IPS-18a (cell line): ENCODE data around the gene KCNK1.
"Not testable (repeated sequence)": the region's sequence is repeated elsewhere in the genome, so short reads cannot be mapped to it uniquely, and the experiment has no call there.

Source experiments
- H3K27ac ChIP-seq: one replicate; pipeline ENCODE4 v1.5.1; 2013; ENCODE audit warnings: low read length
- H3K27me3 ChIP-seq: one replicate; pipeline ENCODE4 v1.6.1; 2013; ENCODE audit warnings: mild to moderate bottlenecking, low read length; ENCODE audit not compliant: control insufficient read depth, insufficient read depth
- H3K36me3 ChIP-seq: one replicate; pipeline ENCODE4 v1.6.1; 2013; ENCODE audit warnings: low read depth, low read length; ENCODE audit not compliant: control insufficient read depth
- H3K4me1 ChIP-seq: one replicate; pipeline ENCODE4 v1.6.1; 2013; ENCODE audit warnings: low read depth, low read length; ENCODE audit not compliant: control insufficient read depth
- H3K4me3 ChIP-seq: one replicate; pipeline ENCODE4 v1.5.1; 2013; ENCODE audit warnings: low read length
- H3K9ac ChIP-seq: one replicate; pipeline ENCODE4 v1.6.1; 2013; ENCODE audit warnings: mild to moderate bottlenecking, low read length, moderate library complexity
- H3K9me3 ChIP-seq: one replicate; pipeline ENCODE4 v1.6.1; 2013; ENCODE audit warnings: low read depth, low read length; ENCODE audit not compliant: control insufficient read depth

Gene KCNK1

GRCh38 chr1:233661376-233662159 lies 47.7 kb downstream of the KCNK1 start:
- Histone ChIP-seq H3K4me1 (no peaks in the 10 kb centered on the region), H3K27me3 (no peaks in the 10 kb centered on the region), H3K27ac (no peak overlapping the region), H3K36me3 (no peaks in the 10 kb centered on the region), H3K4me3 (no peak overlapping the region), H3K9ac (no peak overlapping the region), H3K9me3 (no peaks in the 10 kb centered on the region)

GRCh38 chr1:233662575-233663304 lies 48.8 kb downstream of the KCNK1 start:
- H3K27me3 ChIP-seq = no peaks in the 10 kb centered on the region
- no peaks in the 10 kb centered on the region for H3K36me3 ChIP-seq
- H3K9ac ChIP-seq = no peak overlapping the region
- no peaks in the 10 kb centered on the region for H3K4me1 ChIP-seq
- H3K27ac ChIP-seq = no peak overlapping the region
- H3K4me3 ChIP-seq = no peak overlapping the region
- H3K9me3 ChIP-seq = no peaks in the 10 kb centered on the region

GRCh38 chr1:233664253-233664652 lies 50.3 kb downstream of the KCNK1 start:
- Histone ChIP-seq H3K4me1 (no peaks in the 10 kb centered on the region), H3K9ac (no peak overlapping the region), H3K27me3 (no peaks in the 10 kb centered on the region), H3K4me3 (no peak overlapping the region), H3K27ac (no peak overlapping the region), H3K36me3 (no peaks in the 10 kb centered on the region), H3K9me3 (no peaks in the 10 kb centered on the region)

GRCh38 chr1:233664804-233665574 lies 51.1 kb downstream of the KCNK1 start:
- Histone ChIP-seq H3K9me3 (no peaks in the 10 kb centered on the region), H3K27me3 (no peaks in the 10 kb centered on the region), H3K36me3 (no peaks in the 10 kb centered on the region), H3K4me3 (no peak overlapping the region), H3K4me1 (no peaks in the 10 kb centered on the region), H3K9ac (no peak overlapping the region), H3K27ac (no peak overlapping the region)

GRCh38 chr1:233665575-233666270 lies 51.8 kb downstream of the KCNK1 start:
- no peak overlapping the region for H3K27ac ChIP-seq
- no peaks in the 10 kb centered on the region for H3K36me3 ChIP-seq
- H3K4me1 ChIP-seq = no peaks in the 10 kb centered on the region
- no peaks in the 10 kb centered on the region for H3K9me3 ChIP-seq
- H3K9ac ChIP-seq = no peak overlapping the region
- H3K4me3 ChIP-seq = no peak overlapping the region
- no peaks in the 10 kb centered on the region for H3K27me3 ChIP-seq

GRCh38 chr1:233667741-233668140 lies 53.8 kb downstream of the KCNK1 start:
- Histone ChIP-seq H3K4me3 (no peak overlapping the region), H3K4me1 (no peaks in the 10 kb centered on the region), H3K9ac (no peak overlapping the region)

GRCh38 chr1:233668146-233668724 lies 54.3 kb downstream of the KCNK1 start:
- H3K9me3 ChIP-seq = no peaks in the 10 kb centered on the region
- no peaks in the 10 kb centered on the region for H3K36me3 ChIP-seq
- no peaks in the 10 kb centered on the region for H3K27me3 ChIP-seq
- no peak overlapping the region for H3K4me3 ChIP-seq
- H3K4me1 ChIP-seq = no peaks in the 10 kb centered on the region
- no peak overlapping the region for H3K27ac ChIP-seq
- H3K9ac ChIP-seq = no peak overlapping the region

More at GRCh38 chr1:233667741-233668140, 53.8 kb downstream of the KCNK1 start:
- H3K27me3 ChIP-seq = no peaks in the 10 kb centered on the region
- no peaks in the 10 kb centered on the region for H3K36me3 ChIP-seq
- no peaks in the 10 kb centered on the region for H3K9me3 ChIP-seq
- H3K27ac ChIP-seq = no peak overlapping the region

GRCh38 chr1:233668725-233669294 lies 54.9 kb downstream of the KCNK1 start:
- H3K27ac ChIP-seq = no peak overlapping the region

DNA sequence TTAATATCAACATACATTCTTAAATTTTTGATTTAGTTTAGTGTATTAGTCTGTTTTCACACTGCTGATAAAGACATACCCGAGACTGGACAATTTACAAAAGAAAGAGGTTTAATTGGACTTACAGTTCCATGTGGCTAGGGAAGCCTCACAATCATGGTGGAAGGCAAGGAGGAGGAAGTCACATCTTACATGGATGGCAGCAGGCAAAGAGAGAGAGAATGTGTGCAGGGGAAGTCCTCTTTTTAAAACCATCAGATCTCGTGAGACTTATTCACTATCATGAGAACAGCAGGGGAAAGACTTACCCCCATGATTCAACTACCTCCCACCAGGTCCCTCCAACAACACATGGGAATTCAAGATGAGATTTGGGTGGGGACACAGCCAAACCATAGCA lies 56.5 kb downstream of the KCNK1 start:
- H3K4me3 ChIP-seq, H3K4me1 ChIP-seq, H3K27me3 ChIP-seq, H3K9me3 ChIP-seq, H3K27ac ChIP-seq, H3K36me3 ChIP-seq, H3K9ac ChIP-seq: not testable (repeated sequence)

More at GRCh38 chr1:233668725-233669294, 54.9 kb downstream of the KCNK1 start:
- no peak overlapping the region for H3K4me3 ChIP-seq
- H3K27me3 ChIP-seq = no peaks in the 10 kb centered on the region
- H3K9ac ChIP-seq = no peak overlapping the region
- no peaks in the 10 kb centered on the region for H3K9me3 ChIP-seq
- H3K36me3 ChIP-seq = no peaks in the 10 kb centered on the region
- H3K4me1 ChIP-seq = no peaks in the 10 kb centered on the region

DNA sequence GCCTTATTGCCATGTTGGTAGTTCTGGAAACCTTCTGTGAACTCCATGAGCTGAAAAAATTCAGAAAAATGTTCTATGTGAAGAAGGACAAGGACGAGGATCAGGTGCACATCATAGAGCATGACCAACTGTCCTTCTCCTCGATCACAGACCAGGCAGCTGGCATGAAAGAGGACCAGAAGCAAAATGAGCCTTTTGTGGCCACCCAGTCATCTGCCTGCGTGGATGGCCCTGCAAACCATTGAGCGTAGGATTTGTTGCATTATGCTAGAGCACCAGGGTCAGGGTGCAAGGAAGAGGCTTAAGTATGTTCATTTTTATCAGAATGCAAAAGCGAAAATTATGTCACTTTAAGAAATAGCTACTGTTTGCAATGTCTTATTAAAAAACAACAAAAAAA lies 57.4 kb downstream of the KCNK1 start:
- no peaks in the 10 kb centered on the region for H3K36me3 ChIP-seq
- H3K27me3 ChIP-seq = no peaks in the 10 kb centered on the region
- H3K4me3 ChIP-seq = no peak overlapping the region
- H3K27ac ChIP-seq = no peak overlapping the region
- H3K4me1 ChIP-seq = no peaks in the 10 kb centered on the region
- H3K9me3 ChIP-seq = no peaks in the 10 kb centered on the region
- no peak overlapping the region for H3K9ac ChIP-seq
